GM12801 (cell line): Measurements from ENCODE around the gene NMRAL1.

Experiments
- CTCF ChIP-seq: IDR thresholded peaks from one replicate; pipeline ENCODE4 v1.5.1; 2011; ENCODE audit warnings: control low read depth; ENCODE audit not compliant: insufficient read length; ENCODE audit errors: extremely low read depth

NMRAL1 gene

DNA sequence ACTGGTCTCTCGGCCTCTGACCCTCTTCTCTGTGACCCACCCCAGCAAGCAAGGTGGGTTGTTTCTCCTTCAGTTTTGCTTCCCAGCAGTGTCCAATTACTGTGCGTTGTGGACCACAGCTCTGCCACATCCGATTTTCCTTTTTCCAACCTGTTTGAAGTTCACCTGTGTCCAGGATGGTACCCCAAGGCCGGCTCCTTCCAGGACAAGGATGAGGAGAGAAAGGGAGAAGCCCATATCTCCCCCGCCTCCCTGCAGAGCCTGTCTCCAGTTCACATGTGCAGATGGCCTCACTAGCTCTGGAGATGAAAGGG lies 13.5 kb downstream of the NMRAL1 start:
- no peak for TF ChIP-seq CTCF

DNA sequence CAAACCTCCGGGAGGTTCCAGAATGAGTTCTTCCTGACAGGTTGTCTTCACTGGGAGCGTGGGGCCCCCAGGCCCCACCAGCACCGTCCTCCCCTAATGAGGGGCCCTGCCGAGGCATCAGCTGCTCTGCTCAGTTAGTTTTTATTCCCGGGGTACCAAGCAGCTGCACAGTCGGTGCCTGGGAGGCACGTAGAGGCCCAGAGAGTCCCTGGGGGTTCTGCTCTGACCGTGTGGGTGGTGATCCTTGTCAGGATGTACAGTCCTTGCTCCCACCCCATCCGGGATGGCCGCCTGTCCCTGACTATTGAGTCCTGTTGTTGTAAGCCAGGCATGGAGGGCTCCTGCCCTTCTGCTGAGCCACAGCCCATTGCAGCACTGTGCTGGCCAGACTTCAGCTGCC lies 18.5 kb downstream of the NMRAL1 start:
- TF ChIP-seq CTCF: no peak

GRCh38 chr16:4455081-4455480 lies 19.3 kb downstream of the NMRAL1 start:
- TF ChIP-seq CTCF: no peak

- TF ChIP-seq CTCF: no peak
Measured at GRCh38 chr16:4454623-4455022, 19.8 kb downstream of the NMRAL1 start.

DNA sequence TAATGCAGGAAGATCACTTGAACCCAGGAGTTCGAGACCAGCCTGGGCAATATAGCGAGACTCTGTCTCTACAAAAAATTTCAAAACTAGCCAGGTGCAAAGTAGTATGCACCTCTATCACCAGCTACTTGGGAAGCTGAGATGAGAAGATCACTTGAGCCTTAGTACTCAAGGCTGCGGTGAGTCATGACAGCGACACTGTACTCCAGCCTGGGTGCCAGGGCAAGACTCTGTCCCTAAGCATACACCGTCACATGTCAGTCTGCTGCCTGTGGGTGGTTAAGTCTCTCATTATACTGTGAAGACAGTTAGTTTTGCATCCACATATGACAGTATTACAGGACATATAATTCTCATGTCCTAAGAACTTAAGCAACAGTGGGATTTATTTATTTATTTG lies 21.8 kb downstream of the NMRAL1 start:
- no peak for TF ChIP-seq CTCF

DNA sequence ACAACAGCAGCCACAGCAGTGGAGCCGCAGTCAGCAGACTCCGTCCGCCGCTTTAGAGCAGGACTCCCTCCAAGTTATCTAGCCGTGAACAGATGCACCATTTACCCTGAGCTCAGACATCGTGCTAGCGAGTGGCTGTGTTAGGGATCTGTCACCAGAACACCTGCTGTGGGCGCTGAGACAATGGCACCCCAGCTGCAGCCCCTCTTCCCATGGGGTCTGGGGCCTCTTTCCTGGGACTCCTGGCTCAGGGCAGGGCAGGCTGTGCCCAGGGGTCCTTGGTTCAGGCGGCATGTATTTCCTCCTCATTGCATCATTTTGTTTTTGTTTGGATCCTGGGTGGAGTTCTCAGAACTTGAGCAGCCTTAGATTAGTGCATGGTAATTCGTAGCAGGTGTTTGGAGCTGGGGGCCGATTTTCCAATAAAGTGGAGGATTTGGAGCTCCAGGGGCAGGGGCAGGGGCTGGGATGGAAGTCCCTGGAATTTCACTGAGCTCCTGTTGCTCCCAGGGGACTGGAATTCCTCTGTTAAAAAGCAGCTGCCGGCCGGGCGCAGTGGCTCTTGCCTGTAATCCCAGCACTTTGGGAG lies 23.4 kb downstream of the NMRAL1 start:
- TF ChIP-seq CTCF: no peak

DNA sequence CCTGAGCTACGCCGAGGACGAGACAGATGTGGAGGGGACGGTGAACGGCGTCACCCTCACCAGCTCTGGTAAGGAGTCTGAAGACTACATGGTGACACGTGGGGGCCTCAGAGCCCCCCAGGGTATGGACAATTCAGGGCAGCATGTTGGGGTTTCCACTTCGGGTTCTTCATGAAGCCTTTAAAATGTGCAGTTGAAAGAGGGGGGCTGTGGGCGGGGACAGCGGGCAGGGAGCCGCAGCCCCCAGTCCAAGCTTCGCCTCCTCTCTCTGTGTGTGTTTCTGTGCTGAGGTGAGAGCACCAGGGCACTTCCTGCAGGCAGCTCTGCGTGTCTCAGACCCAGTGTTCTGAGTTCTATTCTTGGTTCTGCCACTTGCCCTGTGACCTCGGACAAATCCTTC lies 24.0 kb downstream of the NMRAL1 start:
- TF ChIP-seq CTCF: no peak

DNA sequence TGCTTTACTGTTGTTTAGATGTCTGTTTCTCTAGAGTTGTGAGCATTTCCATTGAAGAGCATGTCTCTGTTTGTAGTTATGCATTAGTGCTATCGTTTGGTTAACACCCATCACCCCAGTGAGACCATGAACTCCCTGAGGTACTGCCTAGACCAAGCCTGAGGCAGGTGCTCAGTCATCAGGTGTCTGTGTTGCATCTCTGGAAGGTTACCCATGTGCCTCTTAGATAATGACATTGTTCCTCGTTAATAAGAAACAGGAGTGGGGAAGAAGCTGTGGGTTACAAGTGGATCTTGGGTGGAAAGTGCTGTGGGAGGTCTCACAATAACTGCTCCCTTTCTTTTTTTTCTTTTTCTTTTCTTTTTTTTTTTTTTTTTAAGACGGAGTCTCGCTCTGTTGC lies 30.4 kb downstream of the NMRAL1 start:
- TF ChIP-seq CTCF: no peak
